GM21447 (cell line): ENCODE results near the gene CAGE1.
"Not testable (repeated sequence)": the region's sequence is repeated elsewhere in the genome, so short reads cannot be mapped to it uniquely, and the experiment has no call there.

ENCODE experiments used
- ATAC-seq: cut with Tn5 transposase; IDR thresholded peaks from one replicate; pipeline ENCODE4 v1.9.1; 2021; ENCODE audit not compliant: unreplicated experiment

CAGE1 gene

GRCh38 chr6:7341271-7341670 is 48.3 kb downstream of the CAGE1 start:
- ATAC-seq = no peak

GRCh38 chr6:7339007-7339732 is 50.4 kb downstream of the CAGE1 start:
- ATAC-seq = not testable (repeated sequence)

DNA sequence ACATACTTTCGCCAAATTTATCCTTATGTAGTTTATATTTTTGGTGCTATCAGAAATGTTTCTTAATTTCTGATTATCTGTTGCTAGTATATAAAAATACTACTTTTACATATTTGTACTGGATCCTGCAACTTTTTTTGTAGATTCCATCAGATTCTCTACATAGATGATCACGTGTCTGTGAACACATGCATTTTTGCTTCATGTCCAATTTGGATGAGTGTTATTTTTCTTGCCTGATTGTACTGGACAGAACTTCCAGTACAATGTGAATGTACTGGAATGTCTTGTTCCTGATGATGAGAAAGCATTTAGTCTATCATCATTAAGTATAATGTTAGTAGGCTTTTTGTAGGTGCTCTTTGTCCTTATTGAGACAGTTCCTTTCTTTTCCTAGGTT is 51.5 kb downstream of the CAGE1 start:
- ATAC-seq = no peak

DNA sequence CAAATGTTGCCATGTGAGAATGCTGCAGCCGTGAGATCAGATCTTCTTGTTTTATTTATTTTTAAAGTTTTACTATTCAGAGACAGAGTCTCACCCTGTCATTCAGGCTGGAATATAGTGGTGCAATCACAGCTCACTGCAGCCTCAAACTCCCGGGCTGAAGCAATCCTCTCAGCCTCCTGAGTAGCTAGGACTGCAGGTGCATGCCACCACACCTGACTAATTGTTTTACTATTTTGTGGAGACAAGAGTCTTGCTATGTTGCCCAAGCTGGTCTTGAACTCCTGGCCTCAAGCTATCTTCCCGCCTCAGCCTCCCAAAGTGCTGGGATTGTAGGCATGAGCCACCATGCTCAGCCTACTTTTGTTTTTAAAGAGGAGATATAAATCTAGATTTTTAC is 54.0 kb downstream of the CAGE1 start:
- no peak for ATAC-seq

GRCh38 chr6:7334685-7335084 is 54.9 kb downstream of the CAGE1 start:
- no peak for ATAC-seq

DNA sequence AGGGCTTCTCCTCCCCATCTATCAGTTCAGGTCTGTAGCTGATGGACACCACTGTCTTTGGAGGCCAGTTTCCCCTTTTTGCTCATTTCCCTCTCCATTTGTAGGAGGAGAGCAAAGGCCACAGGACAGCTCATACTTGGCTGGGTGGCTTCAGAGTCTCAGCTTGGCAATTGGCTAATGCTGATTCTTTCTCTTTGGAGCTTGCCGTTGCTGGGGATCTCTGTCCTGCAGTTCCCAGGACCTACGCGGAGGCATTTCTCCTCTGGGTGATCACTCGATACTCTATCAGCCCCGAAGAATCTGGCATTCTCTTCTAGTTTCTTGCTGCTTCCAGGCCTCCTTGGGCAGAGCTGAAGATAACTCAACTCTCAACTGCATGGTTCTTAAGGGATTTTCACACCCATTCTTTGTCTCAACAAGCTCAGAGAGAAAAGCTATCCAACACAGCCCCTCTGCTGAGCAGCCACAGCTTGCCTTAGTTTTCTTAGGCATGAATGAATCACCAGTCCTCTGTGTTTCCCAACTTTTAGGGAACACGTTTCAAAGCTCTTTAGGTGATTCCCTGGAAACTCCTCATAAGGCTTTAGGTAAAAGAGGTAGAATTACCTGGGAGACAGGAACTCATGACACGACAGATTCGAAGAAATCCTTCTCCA is 57.3 kb downstream of the CAGE1 start:
- no peak for ATAC-seq

GRCh38 chr6:7331452-7331851 is 58.1 kb downstream of the CAGE1 start:
- ATAC-seq = no peak

- ATAC-seq = no peak
These were observed 61.3 kb downstream of the CAGE1 start for GRCh38 chr6:7328243-7328642.

GRCh38 chr6:7325750-7326149 is 63.8 kb downstream of the CAGE1 start:
- ATAC-seq = no peak

GRCh38 chr6:7324520-7324919 is 65.0 kb downstream of the CAGE1 start:
- ATAC-seq = peak; percentile 73

DNA sequence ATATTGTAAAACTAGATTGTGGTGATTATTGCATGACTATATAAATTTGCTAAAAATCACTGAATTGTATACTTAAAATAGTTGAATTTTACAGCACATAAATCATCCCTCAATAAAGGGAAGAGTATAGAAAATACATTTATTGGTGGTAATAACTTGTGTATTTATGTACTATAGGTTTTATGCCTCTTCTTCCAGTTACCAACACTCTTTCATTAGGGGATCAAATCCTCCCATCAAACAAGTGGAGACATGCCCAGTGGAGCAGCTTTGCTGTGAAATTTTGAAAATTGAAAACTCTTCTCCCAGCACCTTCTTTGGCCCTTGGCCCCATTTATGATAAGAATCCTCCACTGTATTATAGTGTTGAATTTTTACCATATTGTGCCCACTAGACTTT is 66.5 kb downstream of the CAGE1 start:
- no peak for ATAC-seq

- ATAC-seq = not testable (repeated sequence)
These were observed 67.7 kb downstream of the CAGE1 start for GRCh38 chr6:7321866-7322265.

GRCh38 chr6:7319406-7319805 is 70.1 kb downstream of the CAGE1 start:
- not testable (repeated sequence) for ATAC-seq

DNA sequence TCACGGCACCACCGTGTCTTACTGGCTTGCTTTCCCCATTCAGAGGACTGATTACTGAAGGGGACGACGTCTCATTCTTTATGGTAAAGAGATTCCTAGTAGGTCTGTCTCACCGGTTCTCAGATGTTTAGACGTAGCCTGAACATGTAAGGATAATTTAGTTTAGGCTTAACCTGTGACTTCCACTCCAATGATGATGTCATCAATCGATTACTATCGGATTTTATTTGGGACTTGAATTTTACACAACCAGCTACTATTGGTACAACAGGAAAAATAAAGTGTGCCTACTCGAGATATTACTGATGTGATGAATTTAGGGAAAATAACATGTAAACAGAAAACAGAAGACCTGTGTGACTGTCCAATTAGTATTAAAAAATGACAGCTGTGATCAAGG is 72.0 kb downstream of the CAGE1 start:
- no peak for ATAC-seq

- no peak for ATAC-seq
These were observed 72.6 kb downstream of the CAGE1 start for GRCh38 chr6:7316658-7317533.

DNA sequence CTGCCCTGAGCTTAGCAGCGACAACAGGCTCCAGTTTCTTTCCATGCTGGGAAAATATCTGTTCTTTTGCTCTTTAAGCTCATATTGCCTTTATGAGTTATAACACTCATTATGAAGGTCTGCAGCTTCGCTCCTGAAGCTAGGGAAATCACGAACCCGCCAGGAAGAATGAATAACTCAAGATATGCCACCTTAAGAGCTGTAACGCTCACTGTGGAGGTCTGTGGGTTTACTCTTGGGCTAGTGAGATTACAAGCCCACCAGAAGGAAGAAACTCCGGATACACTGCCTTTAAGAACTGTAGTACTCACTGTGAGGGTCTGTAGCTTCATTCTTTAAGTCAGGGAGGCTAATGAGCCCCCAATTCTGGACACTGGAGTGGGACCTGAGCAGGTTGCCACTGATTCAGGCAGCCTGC is 73.6 kb downstream of the CAGE1 start:
- no peak for ATAC-seq

DNA sequence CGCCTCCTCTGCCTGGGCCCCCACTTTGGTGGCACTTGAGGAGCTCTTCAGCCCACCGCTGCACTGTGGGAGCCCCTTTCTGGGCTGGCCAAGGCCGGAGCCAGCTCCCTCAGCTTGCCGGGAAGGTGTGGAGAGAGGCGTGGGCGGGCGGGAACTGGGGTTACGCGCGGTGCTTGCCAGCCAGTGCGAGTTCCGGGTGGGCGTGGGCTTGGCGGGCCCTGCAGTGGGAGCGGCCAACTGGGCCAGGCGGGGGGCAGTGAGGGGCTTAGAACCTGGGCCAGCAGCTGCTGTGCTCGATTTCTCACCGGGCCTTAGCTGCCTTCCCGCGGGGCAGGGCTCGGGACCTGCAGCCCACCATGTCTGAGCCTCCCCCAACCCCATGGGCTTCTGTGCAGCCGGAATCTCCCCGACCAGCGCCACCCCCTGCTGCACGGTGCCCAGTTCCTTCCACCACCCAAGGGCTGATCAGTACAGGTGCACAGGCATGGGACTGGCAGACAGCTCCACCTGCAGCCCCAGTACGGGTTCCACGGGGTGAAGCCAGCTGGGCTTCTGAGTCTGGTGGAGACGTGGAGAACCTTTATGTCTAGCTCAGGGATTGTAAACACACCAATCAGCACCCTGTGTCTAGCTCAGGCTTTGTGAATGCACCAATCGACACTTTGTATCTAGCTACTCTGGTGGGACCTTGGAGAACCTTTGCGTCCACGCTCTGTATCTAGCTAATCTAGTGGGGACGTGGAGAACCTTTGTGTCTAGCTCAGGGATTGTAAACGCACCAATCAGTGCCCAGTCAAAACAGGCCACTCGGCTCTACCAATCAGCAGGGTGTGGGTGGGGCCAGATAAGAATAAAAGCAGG is 74.2 kb downstream of the CAGE1 start:
- ATAC-seq = not testable (repeated sequence)

GRCh38 chr6:7314414-7314813 is 75.1 kb downstream of the CAGE1 start:
- ATAC-seq = no peak

DNA sequence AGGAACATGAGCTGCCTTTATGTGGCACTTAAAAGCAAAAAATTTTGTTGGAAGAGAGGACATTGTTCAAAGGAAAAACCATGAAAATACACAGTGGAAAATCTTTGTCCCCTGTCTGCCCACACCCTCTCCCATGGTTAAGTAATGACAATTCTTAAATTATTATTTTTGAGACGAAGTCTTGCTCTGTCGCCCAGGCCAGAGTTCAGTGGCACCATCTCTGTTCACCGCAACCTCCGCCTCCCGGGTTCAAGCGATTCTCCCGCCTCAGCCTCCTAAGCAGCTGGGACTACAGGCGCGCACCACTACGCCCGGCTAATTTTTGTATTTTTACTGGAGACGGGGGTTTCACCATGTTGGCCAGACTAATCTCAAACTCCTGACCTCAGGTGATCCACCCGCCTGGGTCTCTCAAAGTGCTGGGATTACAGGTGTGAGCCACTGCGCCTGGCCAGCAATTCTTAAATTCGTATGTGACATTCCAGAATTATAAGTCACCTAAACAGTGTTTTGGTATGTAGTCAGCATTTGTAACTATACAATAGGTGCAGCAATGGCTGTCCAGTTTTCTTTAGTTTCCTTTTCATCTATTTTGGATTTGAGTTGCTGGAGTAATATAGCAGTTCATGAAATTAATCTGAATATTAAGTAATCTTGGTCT is 75.9 kb downstream of the CAGE1 start:
- ATAC-seq = no peak
